Epithelial cell of prostate (primary cell): ENCODE results near the gene EVA1A.
A peak's percentile ranks its signal among the peaks of the same experiment; 100 is the strongest.

ENCODE experiments used
- DNase-seq: peaks from one replicate; pipeline ENCODE4 v3.0.0-alpha.2; 2011; ENCODE audit warnings: low read depth, low spot score
- H3K27ac ChIP-seq: fragments of 450-650 bp; 2 replicates; pipeline ENCODE4 v1.5.1; 2017; ENCODE audit warnings: mild to moderate bottlenecking

Gene EVA1A

GRCh38 chr2:75547345-75548035 is 13.2 kb downstream of the EVA1A start:
- no peak for DNase-seq
- no peak overlapping the region for H3K27ac ChIP-seq

GRCh38 chr2:75545922-75546321 is 14.8 kb downstream of the EVA1A start:
- DNase-seq, result no peak
- H3K27ac ChIP-seq, result no peak overlapping the region

DNA sequence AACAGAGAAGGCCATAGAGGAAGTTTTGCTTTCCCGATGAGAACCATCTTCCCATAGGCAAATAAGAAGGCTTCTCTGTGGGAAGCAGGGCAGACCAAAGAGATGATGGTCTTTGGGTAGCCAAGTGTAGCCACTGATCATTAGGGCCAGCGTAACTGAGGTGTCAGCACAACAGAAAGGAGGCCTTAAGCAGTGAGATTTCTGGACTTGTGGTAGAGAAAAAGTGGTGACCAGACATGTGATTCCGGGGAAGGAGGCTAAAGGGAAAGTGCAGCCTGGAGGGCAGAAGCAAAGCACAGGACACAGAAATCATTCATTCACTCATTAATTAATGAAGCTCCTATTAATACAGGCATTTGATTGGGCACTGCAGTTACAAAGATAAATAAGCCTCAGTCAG is 15.4 kb downstream of the EVA1A start:
- no peak overlapping the region for H3K27ac ChIP-seq
- DNase-seq, result no peak

- no peak overlapping the region for H3K27ac ChIP-seq
- DNase-seq, result no peak
These were observed 17.3 kb downstream of the EVA1A start for GRCh38 chr2:75543446-75543845.

DNA sequence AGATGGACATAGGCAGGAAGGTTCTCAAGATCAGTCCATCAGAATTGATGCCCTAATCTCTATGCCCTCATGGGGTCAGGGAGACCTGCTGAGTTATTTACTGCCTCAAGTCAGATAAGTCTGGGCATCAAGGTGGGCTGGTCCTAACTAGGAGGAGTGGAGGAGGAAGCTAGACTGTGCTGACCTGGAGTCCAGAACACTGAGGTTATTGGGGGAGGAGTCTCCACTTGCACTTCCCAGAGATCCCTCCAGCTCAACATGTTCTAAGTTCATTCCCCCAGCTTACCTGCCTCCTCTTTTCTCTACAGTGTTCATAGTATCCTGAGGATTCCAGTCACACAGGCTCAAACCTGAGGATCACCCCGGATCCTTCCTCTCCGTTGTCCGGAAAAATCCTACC is 19.3 kb downstream of the EVA1A start:
- H3K27ac ChIP-seq, result no peak overlapping the region
- DNase-seq, result no peak

GRCh38 chr2:75540994-75541393 is 19.7 kb downstream of the EVA1A start:
- no peak overlapping the region for H3K27ac ChIP-seq
- no peak for DNase-seq

DNA sequence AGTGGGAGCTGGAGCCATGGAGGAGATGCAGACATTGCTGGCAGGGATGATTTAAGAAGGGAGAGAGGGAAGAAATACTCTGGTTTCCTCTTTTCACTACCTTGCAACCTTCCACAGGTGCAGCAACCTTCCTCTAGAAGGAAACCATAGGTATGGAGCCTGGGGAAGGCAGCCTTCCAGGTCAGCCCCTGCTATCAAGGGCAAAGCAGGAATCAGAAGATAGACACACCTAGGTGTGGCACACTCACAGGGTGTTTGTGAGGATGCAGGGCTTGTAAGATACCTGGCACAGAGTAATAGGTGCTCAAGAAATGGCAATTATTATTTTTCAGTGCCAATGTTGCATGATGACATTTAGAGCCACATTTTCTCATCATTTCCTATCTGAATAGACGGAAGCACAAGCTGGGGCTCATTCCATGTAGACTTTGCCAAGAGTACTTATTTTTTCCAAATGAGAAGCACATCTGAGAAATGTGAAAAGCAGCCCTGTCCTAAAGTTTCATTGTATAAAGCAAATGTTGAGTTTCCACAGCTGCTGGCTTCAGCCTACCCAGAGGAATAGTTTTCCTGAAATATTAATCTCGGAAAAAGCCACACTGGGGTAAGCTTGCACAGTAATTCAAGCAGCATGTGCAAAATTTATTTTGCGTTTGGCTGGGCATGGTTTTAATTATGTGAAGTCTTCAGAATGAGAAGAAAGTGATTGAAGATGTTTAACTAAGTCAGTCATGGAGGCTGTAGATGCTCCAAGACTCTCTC is 20.6 kb downstream of the EVA1A start:
- H3K27ac ChIP-seq, result no peak overlapping the region
- DNase-seq, result no peak

GRCh38 chr2:75538521-75539490 is 21.9 kb downstream of the EVA1A start:
- DNase-seq, result no peak
- H3K27ac ChIP-seq, result no peak overlapping the region

GRCh38 chr2:75537658-75538057 is 23.1 kb downstream of the EVA1A start:
- no peak overlapping the region for H3K27ac ChIP-seq
- no peak for DNase-seq

- DNase-seq, result no peak
- no peak overlapping the region for H3K27ac ChIP-seq
These were observed 27.6 kb downstream of the EVA1A start for GRCh38 chr2:75533135-75533534.

DNA sequence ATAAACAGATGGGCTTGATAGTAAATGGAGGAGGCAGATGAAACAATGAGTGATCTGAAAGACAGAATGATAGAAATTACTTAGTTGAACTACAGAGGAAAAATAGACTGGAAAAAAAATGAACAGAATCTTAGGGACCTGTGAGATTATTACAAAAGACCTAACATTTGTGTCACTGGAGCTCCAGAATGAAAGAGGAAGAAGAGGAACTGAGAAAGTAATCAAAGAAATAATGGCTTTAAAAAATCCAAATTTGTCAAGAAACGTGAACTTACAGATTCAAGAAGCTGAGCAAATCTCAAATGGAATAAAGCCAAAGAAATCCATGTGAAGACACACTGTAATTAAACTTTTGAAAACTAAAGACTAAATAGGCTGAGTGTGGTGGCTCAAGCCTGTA is 28.3 kb downstream of the EVA1A start:
- DNase-seq, result no peak
- no peak overlapping the region for H3K27ac ChIP-seq

DNA sequence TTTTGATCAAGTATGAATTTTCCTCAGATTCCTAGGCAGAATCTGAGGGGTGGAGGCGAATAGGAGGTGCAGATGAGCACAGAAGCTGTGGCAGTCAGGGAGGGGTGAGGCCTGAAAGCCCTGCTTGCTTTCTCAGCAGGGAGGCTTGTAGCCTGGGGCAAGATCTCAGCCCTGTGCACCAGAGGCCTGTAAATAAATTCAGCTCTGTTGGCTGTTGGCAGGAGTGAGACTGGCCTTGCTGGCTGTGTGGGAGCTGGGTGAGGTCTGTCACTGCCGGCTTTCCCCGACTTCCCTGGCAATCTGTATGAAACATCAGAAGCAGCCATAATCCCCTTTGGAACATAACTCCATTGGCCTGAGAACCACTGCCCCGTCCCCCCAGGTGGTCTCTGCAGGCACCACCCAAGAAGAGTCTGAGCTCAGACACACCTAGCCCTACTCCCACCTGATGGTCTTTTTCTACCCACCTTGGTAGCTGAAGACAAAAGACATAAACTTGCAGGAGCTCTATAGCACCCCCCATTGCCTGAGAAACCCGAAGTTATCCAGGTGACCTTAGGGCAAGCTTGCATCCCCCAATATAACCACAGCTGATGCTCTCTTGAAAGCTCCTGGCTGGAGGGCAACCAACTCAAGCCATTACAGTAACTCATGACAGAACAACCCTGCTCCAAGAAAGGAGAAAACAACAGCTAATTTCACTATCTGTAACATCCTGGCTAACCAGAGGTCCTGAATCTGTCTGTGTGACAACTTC is 32.3 kb downstream of the EVA1A start:
- no peak overlapping the region for H3K27ac ChIP-seq
- peak; percentile 12 for DNase-seq

GRCh38 chr2:75527676-75528075 is 33.1 kb downstream of the EVA1A start:
- H3K27ac ChIP-seq, result no peak overlapping the region

DNA sequence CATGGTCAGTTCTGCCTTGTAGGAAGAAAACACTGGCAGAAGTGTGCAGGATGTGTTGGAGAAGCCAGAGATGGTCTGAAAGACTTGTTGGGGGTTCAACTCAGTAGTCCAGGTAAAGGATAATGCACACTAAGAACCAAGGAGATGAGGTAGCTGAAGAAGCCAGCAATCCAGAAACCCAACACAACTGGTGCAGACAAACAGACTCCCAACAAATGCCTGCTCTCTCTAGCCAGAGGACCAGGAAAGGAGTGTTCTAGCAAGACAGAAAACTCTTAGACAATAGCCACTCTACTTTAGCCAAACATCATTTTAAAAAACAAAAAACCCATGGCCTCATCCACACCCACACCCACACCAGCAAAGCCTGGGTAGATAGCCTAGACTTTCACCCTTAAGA is 33.9 kb downstream of the EVA1A start:
- H3K27ac ChIP-seq, result no peak overlapping the region
- DNase-seq, result no peak

More at GRCh38 chr2:75527676-75528075, 33.1 kb downstream of the EVA1A start:
- no peak for DNase-seq

GRCh38 chr2:75525434-75526310 is 35.1 kb downstream of the EVA1A start:
- peak overlapping the region; percentile 20 for H3K27ac ChIP-seq
- peak; percentile 43 for DNase-seq

DNA sequence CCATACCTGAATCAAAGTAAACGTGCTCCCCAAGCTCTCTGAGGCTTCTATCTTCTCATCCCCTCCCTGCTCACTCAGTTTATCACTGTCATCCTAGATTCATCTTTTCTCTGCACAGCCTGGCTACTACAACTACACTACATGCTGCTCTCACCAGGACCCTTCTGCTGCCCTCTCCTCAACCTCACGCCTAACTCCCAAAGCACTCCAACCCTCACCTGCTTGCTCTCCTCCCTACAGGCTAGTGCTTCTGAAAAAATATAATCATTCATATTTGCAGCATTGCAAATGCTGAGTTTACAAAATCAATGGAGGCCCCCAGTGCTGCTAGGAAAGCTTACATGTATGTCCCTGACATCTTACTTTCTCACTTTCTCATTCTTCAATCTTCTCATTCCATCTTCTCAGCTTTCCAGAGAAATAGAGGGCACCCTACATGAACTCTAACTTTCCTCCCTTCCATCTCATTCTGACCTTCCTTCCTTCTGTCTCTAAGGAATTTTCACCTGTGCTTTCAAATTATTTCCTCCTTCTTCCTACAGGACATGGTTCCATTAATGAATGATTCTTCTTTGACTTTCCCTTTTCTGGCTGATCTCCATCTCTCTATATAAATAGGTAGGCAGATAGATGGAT is 36.3 kb downstream of the EVA1A start:
- H3K27ac ChIP-seq, result no peak overlapping the region
- DNase-seq, result no peak

DNA sequence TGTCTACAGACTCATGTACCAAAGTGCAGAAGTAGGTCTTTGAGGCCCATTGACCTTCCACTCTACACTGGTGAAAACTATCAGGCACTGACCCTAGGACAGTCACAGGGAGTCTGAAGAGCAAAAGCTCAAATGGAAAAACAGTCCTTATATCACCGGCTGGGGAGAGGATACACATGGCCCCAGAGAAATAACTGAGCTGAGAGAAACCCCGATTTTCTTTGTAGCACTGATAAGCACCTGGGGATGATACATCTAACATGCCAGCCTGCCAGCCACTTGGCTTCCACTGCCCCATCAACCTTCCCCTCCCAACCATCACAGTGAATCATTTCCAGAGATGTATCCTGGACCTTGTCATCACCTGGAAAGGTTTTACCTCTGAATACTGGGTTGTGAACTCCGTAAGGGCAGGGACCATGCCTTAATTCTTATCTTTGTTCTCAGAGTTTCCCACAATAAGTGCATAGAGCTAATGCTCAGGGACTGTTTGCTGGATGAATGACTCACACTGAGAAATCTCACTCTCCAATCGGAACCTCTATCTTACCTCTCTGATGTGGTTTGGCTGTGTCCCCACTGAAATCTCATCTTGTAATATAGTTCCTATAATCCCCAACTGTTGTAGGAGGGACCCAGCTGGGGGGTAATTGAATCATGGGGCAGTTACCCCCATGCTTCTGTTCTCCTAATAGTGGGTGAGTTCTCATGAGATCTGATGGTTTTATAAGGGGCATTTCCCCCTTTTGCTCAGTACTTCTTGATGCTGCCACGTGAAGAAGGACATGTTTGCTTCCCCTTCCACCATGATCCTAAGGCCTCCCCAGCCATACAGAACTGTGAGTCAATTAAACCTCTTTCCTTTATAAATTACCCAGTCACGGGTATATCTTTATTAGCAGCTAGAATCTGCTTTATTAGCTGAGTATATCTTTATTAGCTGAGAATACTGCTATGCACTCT is 37.1 kb downstream of the EVA1A start:
- DNase-seq, result peak; percentile 82

More for the DNA sequence above, 37.1 kb downstream of the EVA1A start:
- peak overlapping the region; percentile 23 for H3K27ac ChIP-seq
